GM10847 (cell line): Measurements from ENCODE around the gene COL23A1.

Source experiments
- POLR2A ChIP-seq: IDR thresholded peaks from 2 replicates; pipeline ENCODE4 v1.6.1; 2011; ENCODE audit not compliant: insufficient read length; ENCODE audit errors: extremely low read depth

COL23A1 gene

DNA sequence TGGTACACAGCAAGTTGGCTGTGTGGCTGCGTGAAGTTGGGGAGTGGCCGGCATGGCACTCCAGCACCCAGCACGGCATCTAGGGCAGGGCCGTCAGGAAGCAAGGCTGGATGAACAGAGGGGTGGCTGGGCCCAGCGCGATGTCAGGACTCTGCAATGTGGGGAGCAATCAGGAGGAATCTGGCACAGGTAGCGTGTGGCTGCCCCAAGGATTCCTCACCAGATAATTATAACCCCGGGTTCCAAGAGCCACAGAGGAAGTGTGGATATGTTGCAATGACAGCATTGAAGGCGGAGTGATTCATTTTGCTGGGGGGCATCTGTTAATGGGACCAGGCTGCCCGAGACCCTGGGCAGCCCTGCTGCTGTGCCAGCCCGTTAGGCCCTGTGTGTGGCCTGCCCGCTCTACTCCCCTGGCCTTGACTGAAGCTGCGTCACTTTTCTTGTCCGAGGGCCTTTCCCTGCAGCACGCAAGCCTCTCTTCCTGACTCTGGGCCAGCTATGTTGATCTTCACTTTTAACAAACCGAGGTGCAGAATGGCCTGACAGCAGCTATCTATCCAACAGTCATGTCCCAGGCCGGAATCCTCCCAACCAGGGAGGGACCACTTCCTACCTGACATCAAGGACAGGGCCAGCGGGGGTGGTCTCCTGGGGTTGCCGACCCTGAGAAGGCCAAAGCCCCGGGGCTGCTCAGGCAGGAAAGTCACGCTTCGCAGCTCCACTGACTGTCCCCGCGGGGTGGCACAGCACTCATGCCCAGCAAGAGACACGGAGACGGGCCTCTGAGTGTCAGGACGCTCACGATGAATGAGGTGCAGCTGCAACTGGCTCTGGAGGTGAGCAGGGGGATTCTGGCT is 239.6 kb downstream of the COL23A1 start:
- no peak for TF ChIP-seq POLR2A

- TF ChIP-seq POLR2A, result no peak
Observed at GRCh38 chr5:178349625-178350353, 240.4 kb downstream of the COL23A1 start.

DNA sequence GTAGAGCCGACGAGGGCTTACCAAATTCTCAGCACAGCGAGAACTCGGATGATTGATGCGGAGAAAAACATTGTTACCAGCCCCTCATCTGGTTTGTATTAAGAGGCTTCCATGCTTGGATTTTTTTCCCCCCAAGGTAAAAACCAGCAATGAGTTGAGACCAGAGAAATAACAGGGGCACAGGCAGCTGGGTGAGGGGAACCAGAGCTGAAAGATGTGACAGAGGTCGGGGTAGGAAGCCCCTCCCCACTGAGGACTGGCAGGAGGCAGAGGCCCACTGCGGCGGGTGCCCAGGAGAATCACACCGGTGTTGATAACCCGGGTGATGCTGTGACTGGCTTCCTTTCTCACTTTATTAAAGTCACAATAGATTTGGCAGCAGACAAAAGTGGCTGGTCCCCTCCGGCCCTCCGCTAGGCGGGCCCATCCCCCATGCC is 241.1 kb downstream of the COL23A1 start:
- TF ChIP-seq POLR2A, result no peak

GRCh38 chr5:178348356-178349074 is 241.7 kb downstream of the COL23A1 start:
- TF ChIP-seq POLR2A, result no peak

DNA sequence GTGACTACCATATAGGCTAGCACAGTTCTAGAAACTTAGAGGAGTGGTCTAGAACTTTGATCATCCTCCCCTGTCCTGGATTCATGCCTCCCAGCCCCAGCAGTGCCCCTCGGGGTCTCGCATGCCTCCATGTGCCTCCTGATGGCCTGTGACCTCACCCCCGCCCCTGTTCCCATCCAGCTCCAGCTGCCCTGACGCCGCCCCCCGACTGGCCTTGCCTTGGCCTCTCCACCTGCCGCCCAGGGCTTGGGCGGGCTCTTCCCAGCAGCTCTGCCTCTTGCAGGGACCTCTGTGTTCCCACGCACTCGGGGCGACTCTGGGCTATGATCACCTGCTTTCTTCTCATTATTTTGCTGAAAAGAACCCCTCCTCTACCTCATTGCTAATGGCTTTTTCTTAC is 242.2 kb downstream of the COL23A1 start:
- TF ChIP-seq POLR2A, result no peak

DNA sequence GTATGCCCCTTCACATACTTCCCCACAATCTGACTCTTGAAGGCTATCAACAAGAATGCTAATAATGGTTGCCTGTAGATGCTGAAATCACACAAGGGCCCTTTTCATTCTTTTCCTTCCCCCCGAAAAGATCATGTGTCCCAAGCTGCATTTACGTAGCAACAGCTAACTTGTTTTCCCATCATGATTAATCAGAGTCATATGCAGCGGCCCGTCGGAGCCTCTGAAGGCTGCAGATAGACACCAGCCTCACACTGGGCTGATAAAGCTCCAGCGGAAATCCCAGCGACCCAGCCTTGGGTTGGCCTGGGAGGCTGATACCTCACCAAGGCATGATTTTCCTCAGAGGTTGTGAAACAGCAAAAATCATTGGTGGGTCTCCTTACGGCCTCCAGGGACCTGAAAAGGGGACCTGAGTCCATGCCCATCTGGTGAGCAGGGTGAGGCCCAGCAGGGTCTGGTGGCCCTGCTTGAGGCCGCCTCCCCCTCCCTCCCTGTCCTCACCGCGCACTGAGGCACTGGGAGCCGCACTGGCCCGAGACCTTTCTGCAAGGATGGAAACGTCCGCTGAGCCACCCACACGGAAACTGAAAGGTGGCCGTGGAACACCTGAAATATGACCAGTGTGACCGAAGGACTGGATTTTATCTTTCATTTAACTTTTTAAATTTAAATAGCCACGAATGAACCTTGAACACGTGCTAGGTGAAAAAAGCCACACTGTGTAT is 243.4 kb downstream of the COL23A1 start:
- TF ChIP-seq POLR2A, result no peak

DNA sequence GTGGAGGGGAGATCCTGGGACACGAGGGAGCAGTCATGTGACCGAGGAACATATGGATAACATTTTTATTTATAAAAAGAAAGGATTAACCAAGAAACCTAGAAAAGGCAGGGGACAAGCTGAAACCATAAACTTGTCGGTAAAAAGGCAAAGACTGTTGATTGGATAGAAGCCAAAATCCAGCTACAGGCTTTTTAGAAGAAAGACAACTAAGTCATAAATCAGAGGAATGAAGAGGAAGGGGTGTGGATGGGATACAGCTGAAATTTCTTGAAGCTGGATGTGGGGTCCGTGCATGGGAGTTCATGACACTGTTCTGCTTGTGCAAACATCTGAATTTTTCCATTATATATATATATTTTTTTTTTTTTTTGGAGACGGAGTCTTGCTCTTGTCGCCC is 246.9 kb downstream of the COL23A1 start:
- no peak for TF ChIP-seq POLR2A

DNA sequence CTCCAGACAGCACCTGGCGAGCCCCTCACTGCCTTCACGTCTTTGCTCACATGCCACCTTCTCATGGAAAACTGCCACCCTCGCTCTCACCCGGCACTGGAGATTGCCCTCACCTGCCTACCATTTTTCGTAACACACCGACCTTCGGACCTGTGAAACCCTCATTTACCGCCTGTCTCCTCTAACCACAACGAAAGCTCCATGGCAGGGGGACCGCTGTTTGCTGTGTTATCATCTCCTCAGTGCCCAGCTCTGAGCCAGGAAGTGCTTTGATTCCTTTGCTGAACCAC is 248.4 kb downstream of the COL23A1 start:
- TF ChIP-seq POLR2A, result no peak

DNA sequence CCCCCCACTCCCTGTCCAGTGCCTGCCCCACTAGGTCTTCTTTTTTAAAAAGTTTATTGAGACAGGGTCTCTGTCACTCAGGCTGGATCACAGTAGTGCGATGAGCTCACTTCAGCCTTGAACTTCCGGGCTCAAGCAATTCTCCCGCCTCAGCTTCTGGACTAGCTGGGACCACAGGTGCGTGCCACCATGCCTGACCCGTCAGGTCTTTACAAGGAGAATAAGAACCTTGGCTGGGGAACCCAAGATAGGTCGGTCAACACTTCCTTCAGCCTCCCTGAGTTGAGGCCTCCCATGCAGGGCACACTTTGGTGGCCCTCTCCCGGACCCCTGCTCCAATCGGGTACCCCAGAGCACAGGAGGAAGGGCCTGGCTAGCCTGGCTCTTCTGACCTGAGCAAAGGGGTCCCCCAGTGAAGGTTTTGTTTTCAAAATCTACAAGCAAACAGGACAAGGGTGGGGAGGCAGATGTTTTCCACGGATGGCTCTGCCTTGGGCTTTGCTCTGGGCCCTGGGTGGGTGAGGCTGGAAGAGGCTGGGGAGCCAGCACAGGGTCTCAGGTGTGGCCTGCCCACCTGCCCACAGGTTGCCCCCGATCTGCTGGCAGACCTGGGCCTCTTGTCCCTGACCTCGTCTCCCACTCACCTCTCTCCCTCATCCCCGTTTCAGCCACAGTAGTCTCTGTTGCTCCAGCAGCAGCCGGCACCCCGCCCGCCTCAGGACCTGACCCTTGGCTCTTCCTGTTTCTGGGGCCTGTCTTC is 248.9 kb downstream of the COL23A1 start:
- no peak for TF ChIP-seq POLR2A

GRCh38 chr5:178340637-178341036 is 249.6 kb downstream of the COL23A1 start:
- TF ChIP-seq POLR2A, result no peak

DNA sequence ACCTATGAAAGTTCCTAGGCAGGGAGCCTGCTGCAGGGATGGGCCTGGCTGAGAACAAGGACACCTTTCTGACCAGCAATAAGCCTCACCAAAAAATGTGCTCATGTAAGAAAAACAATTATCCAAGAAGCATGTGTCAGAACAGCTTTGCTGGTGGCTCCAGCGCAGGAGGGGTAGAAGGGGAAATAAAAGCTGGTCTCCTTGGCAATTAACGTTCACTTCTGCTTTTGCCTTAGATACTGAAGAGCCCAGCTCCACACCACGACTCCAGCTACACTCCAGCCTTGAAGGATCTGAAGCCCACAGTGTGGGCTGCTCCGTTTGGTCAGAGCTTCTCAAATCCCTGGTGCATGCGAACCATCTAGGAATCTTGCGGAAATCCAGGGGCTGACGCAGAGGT is 250.0 kb downstream of the COL23A1 start:
- TF ChIP-seq POLR2A, result no peak

DNA sequence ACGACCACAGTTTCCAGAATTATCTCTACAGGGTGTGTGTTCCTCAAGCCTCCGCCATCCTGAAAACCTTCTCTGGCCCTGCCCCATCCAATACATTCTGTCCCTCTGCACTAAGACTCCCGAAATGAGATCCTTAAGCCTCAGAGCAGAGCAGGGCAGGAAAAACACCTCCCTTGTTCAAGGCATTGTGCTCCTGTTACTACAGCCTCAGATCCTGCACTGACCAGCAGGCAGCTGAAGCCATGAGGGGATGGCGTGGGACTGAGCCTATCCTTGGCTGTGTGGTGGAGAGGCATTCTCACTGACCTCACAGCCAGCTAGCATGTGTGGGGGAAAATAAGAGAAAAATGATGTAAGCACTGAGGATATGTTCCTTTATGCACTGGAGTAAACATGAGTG is 250.9 kb downstream of the COL23A1 start:
- no peak for TF ChIP-seq POLR2A

- no peak for TF ChIP-seq POLR2A
Observed at GRCh38 chr5:178338750-178339144, 251.4 kb downstream of the COL23A1 start.

DNA sequence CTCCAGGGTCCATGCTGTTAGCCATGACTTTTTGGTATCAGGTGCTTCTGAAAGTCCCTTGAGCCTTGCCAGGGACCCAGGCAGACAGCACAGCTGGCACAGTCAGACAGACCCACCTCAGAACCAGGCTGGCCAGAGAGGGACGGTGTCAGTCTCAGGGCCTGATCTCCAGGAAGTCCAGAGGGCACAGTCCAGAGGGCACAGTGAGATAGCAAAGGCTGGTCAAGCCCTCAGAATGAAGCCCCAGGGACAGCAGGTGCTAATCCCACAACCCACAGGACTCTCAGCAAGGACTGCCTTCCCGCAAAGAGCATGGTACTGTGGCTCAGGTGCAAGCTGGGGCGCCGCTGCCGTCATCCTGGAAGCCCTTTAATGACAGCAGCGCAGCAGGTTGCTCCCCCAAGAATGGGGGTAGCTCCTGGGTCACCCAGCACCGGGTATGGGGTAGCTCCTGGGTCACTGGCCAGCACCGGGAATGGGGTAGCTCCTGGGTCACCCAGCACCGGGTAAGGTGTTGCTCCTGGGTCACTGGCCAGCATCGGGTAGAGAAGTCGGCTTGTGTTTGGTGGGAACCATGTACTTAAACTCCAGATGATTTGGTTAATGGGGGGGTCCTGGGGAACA is 252.0 kb downstream of the COL23A1 start:
- TF ChIP-seq POLR2A, result no peak
